Measurements from ENCODE around the gene LDHAL6A. TPM values are rescaled to one million over a fixed set of nuclear protein-coding genes. Genes with fewer than 3 reads are reported as not detected.

LDHAL6A gene
- total RNA-seq, 1 donor from 2014 or later = not detected

DNA sequence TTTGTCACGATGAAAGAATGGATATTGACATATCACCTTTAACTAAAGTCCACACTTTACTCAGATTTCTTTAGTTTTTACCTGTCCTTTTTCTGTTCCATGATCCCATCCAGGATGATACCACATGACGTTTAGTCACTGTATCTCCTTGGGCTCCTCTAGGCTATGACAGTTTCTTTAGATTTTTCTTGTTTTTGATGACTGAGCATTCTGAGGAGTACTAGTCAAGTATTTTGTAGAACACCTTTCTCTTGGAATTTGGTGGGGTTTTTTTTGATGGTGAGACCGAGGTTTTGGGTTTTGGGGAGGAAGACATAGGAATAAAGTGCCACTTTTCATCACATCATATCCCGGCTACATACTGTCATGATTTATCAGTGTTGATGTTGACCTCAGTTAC, 4.0 kb downstream of the LDHAL6A start:
- Histone ChIP-seq H3K9me3 (no peaks in the 10 kb centered on the region), H3K4me1 (no peaks in the 10 kb centered on the region), H3K36me3 (no peaks in the 10 kb centered on the region), H3K4me3 (no peak overlapping the region), H3K27ac (no peak overlapping the region), H3K27me3 (ENCODE audit: low read depth) (peaks cover 7% of the 10 kb centered on the region)
- DNase-seq = no peak
- intact Hi-C loops (cut with DNase I) = no loop called here
- no peak for ATAC-seq
- TF ChIP-seq, protein P1, sequence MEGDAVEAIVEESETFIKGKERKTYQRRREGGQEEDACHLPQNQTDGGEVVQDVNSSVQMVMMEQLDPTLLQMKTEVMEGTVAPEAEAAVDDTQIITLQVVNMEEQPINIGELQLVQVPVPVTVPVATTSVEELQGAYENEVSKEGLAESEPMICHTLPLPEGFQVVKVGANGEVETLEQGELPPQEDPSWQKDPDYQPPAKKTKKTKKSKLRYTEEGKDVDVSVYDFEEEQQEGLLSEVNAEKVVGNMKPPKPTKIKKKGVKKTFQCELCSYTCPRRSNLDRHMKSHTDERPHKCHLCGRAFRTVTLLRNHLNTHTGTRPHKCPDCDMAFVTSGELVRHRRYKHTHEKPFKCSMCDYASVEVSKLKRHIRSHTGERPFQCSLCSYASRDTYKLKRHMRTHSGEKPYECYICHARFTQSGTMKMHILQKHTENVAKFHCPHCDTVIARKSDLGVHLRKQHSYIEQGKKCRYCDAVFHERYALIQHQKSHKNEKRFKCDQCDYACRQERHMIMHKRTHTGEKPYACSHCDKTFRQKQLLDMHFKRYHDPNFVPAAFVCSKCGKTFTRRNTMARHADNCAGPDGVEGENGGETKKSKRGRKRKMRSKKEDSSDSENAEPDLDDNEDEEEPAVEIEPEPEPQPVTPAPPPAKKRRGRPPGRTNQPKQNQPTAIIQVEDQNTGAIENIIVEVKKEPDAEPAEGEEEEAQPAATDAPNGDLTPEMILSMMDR (IDR thresholded peaks at IDR 0.05) = no peak

DNA sequence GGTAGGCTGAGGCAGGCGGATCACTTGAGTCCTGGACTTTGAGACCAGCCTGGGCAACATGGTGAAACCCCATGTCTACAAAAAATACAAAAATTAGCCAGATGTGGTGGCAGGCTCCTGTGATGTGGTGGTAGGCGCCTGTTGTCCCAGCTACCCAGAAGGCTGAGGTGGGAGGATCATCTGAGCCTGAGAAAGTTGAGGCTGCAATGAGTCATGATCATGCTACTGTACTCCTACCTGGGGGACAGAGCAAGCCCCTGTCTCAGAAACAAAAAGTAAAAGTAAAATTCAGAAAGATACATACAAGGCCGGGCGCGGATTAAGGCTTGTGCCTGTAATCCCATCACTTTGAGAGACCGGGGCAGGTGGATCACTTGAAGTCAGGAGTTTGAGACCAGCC, 6.3 kb downstream of the LDHAL6A start:
- H3K9me3 ChIP-seq = no peaks in the 10 kb centered on the region
- no peaks in the 10 kb centered on the region for H3K4me1 ChIP-seq
- no peaks in the 10 kb centered on the region for H3K27me3 ChIP-seq (ENCODE audit: low read depth)
- H3K27ac ChIP-seq = no peak overlapping the region
- H3K4me3 ChIP-seq = no peak overlapping the region
- no peaks in the 10 kb centered on the region for H3K36me3 ChIP-seq
- ATAC-seq = no peak
- no peak for DNase-seq
- intact Hi-C loops (cut with DNase I) = no loop called here
- TF ChIP-seq, protein P1 (IDR thresholded peaks at IDR 0.05) = no peak

DNA sequence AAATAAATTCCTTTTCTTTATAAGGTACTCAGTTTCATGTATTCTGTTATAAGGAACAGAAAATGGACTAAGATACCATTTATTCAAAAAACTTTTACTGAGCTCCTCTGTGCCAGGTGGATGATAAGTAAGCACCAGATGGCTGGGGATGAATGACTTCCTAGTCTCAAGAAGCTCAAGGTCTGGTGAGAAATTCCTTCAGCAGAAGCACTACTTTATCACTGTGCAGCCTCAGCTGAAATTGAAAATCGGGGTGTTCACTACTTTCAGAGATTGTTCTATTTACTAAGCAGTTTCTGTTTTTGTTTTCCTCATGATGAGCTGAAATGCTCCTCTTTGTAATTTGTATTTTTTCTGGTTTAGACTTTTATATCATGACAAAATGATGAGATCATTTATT, 7.8 kb downstream of the LDHAL6A start:
- Histone ChIP-seq H3K9me3 (no peaks in the 10 kb centered on the region), H3K27me3 (ENCODE audit: low read depth) (no peaks in the 10 kb centered on the region), H3K27ac (no peak overlapping the region), H3K4me3 (no peak overlapping the region), H3K36me3 (no peaks in the 10 kb centered on the region), H3K4me1 (no peaks in the 10 kb centered on the region)
- intact Hi-C loops (cut with DNase I) = no loop called here
- no peak for ATAC-seq
- no peak for DNase-seq
- TF ChIP-seq, protein P1 (IDR thresholded peaks at IDR 0.05) = no peak

- no peak for DNase-seq
- Histone ChIP-seq H3K36me3 (peaks cover 5% of the 10 kb centered on the region), H3K27me3 (ENCODE audit: low read depth) (no peaks in the 10 kb centered on the region), H3K4me3 (no peak overlapping the region), H3K27ac (no peak overlapping the region), H3K9me3 (no peaks in the 10 kb centered on the region), H3K4me1 (no peaks in the 10 kb centered on the region)
- ATAC-seq = no peak
- intact Hi-C loops (cut with DNase I) = no loop called here
- TF ChIP-seq, protein P1 (IDR thresholded peaks at IDR 0.05) = no peak
Observed at GRCh38 chr11:18466402-18466801, 10.7 kb downstream of the LDHAL6A start.

GRCh38 chr11:18468059-18468458, 12.4 kb downstream of the LDHAL6A start:
- Histone ChIP-seq H3K4me1 (no peaks in the 10 kb centered on the region), H3K27me3 (ENCODE audit: low read depth) (no peaks in the 10 kb centered on the region), H3K27ac (no peak overlapping the region), H3K9me3 (no peaks in the 10 kb centered on the region), H3K36me3 (peaks cover 5% of the 10 kb centered on the region), H3K4me3 (no peak overlapping the region)
- no peak for ATAC-seq
- no peak for DNase-seq
- TF ChIP-seq, protein P1 (IDR thresholded peaks at IDR 0.05) = no peak
- intact Hi-C loops (cut with DNase I) = no loop called here

GRCh38 chr11:18468961-18469360, 13.3 kb downstream of the LDHAL6A start:
- no peaks in the 10 kb centered on the region for H3K27me3 ChIP-seq (ENCODE audit: low read depth)
- H3K4me1 ChIP-seq = no peaks in the 10 kb centered on the region
- DNase-seq = no peak
- peaks cover 5% of the 10 kb centered on the region for H3K36me3 ChIP-seq
- H3K27ac ChIP-seq = no peak overlapping the region
- TF ChIP-seq, protein P1 (IDR thresholded peaks at IDR 0.05) = no peak
- H3K9me3 ChIP-seq = no peaks in the 10 kb centered on the region
- ATAC-seq = no peak
- H3K4me3 ChIP-seq = no peak overlapping the region
- intact Hi-C loops (cut with DNase I) = no loop called here
